Effector memory CD8-positive, alpha-beta T cell (primary cell): ENCODE measurements around the gene CHI3L1.

Experiments
- ATAC-seq: fragments of 150-1000 bp; cut with Tn5 transposase; replicated peaks from 2 replicates; pipeline ENCODE4 v1.10.0; 2021; ENCODE audit warnings: mild to moderate bottlenecking, moderate library complexity
- DNase-seq, 3 experiments: peaks; one replicate each; pipeline ENCODE4 v3.0.0; 2021
- H3K27ac Mint-ChIP-seq, 2 donors: one replicate each; pipeline ENCODE4 v1.8.0; 2022; ENCODE audit warnings: mild to moderate bottlenecking in 2 of 2, mixed read lengths in 2 of 2, moderate library complexity in 2 of 2
- H3K27me3 Mint-ChIP-seq, 2 donors: one replicate each; pipeline ENCODE4 v1.8.0; 2022; ENCODE audit warnings: mixed read lengths in 2 of 2
- H3K36me3 Mint-ChIP-seq: one replicate; pipeline ENCODE4 v1.8.0; 2022; ENCODE audit warnings: mild to moderate bottlenecking, moderate library complexity, mixed read lengths; ENCODE audit not compliant: insufficient read depth
- H3K4me1 Mint-ChIP-seq, 2 donors: one replicate each; pipeline ENCODE4 v1.8.0; 2022; ENCODE audit warnings: low read depth in 2 of 2, mixed read lengths in 2 of 2
- H3K4me3 Mint-ChIP-seq, 2 donors: one replicate each; pipeline ENCODE4 v1.8.0; 2022; ENCODE audit warnings: mild to moderate bottlenecking in 2 of 2, mixed read lengths in 2 of 2, moderate library complexity in 2 of 2
- H3K9me3 Mint-ChIP-seq, 2 donors: one replicate each; pipeline ENCODE4 v1.8.0; 2022; ENCODE audit warnings: mixed read lengths in 2 of 2

CHI3L1 gene

GRCh38 chr1:203215573-203215972 is 29.1 kb upstream of the CHI3L1 start:
- Mint-ChIP-seq H3K27ac (no peak overlapping the region), H3K27me3 (peaks cover 30 to 47% of the 10 kb centered on the region in 2 donors), H3K4me3 (no peak overlapping the region), H3K4me1 (peaks cover 6 to 8% of the 10 kb centered on the region in 2 donors), H3K36me3 (peaks cover 3% of the 10 kb centered on the region), H3K9me3 (no peaks in the 10 kb centered on the region)
- no peak for DNase-seq
- no peak for ATAC-seq

GRCh38 chr1:203214871-203215270 is 28.4 kb upstream of the CHI3L1 start:
- peaks cover 33 to 47% of the 10 kb centered on the region in 2 donors for H3K27me3 Mint-ChIP-seq
- H3K4me3 Mint-ChIP-seq, result no peak overlapping the region
- H3K9me3 Mint-ChIP-seq, result no peaks in the 10 kb centered on the region
- ATAC-seq (no peak), DNase-seq (no peak)
- no peak overlapping the region for H3K27ac Mint-ChIP-seq
- H3K4me1 Mint-ChIP-seq, result peaks cover 6 to 8% of the 10 kb centered on the region in 2 donors
- peaks cover 3% of the 10 kb centered on the region for H3K36me3 Mint-ChIP-seq

- peaks cover 3% of the 10 kb centered on the region for H3K36me3 Mint-ChIP-seq
- DNase-seq (no peak), ATAC-seq (no peak)
- H3K9me3 Mint-ChIP-seq, result no peaks in the 10 kb centered on the region
- no peak overlapping the region for H3K4me3 Mint-ChIP-seq
- H3K27ac Mint-ChIP-seq, result no peak overlapping the region
- peaks cover 6 to 8% of the 10 kb centered on the region in 2 donors for H3K4me1 Mint-ChIP-seq
- H3K27me3 Mint-ChIP-seq, result peaks cover 21 to 33% of the 10 kb centered on the region in 2 donors
These were observed 26.6 kb upstream of the CHI3L1 start for GRCh38 chr1:203213126-203213525.

- DNase-seq (no peak), ATAC-seq (no peak)
- H3K27me3 Mint-ChIP-seq, result peaks cover 20 to 21% of the 10 kb centered on the region in 2 donors
- H3K36me3 Mint-ChIP-seq, result peaks cover 3% of the 10 kb centered on the region
- no peak overlapping the region for H3K4me3 Mint-ChIP-seq
- peaks cover 6 to 8% of the 10 kb centered on the region in 2 donors for H3K4me1 Mint-ChIP-seq
- no peak overlapping the region for H3K27ac Mint-ChIP-seq
- H3K9me3 Mint-ChIP-seq, result no peaks in the 10 kb centered on the region
These were observed 25.3 kb upstream of the CHI3L1 start for GRCh38 chr1:203211812-203212211.

- Mint-ChIP-seq H3K4me3 (no peak overlapping the region), H3K27me3 (peaks cover 11 to 12% of the 10 kb centered on the region in 2 donors), H3K9me3 (no peaks in the 10 kb centered on the region), H3K27ac (no peak overlapping the region), H3K36me3 (peaks cover 3% of the 10 kb centered on the region), H3K4me1 (peaks cover under 1 to 3% of the 10 kb centered on the region in 2 donors)
- ATAC-seq, result no peak
- no peak for DNase-seq
These were observed 24.5 kb upstream of the CHI3L1 start for GRCh38 chr1:203210988-203211387.

- peaks cover 0 to 3% of the 10 kb centered on the region in 2 donors for H3K4me1 Mint-ChIP-seq
These were observed 23.8 kb upstream of the CHI3L1 start for GRCh38 chr1:203210350-203210749.

GRCh38 chr1:203208181-203208580 is 21.7 kb upstream of the CHI3L1 start:
- Mint-ChIP-seq H3K9me3 (no peaks in the 10 kb centered on the region), H3K27me3 (peaks cover 12 to 20% of the 10 kb centered on the region in 2 donors), H3K4me1 (no peaks in the 10 kb centered on the region), H3K36me3 (no peaks in the 10 kb centered on the region), H3K4me3 (no peak overlapping the region), H3K27ac (no peak overlapping the region)
- ATAC-seq, result no peak
- DNase-seq, result no peak

More at GRCh38 chr1:203210350-203210749, 23.8 kb upstream of the CHI3L1 start:
- Mint-ChIP-seq H3K36me3 (peaks cover 3% of the 10 kb centered on the region), H3K9me3 (no peaks in the 10 kb centered on the region), H3K27ac (no peak overlapping the region), H3K27me3 (peaks cover 10 to 12% of the 10 kb centered on the region in 2 donors), H3K4me3 (no peak overlapping the region)
- no peak for DNase-seq
- no peak for ATAC-seq

GRCh38 chr1:203207751-203208150 is 21.2 kb upstream of the CHI3L1 start:
- Mint-ChIP-seq H3K27me3 (peaks cover 12 to 24% of the 10 kb centered on the region in 2 donors), H3K4me1 (no peaks in the 10 kb centered on the region), H3K36me3 (no peaks in the 10 kb centered on the region), H3K27ac (no peak overlapping the region), H3K9me3 (no peaks in the 10 kb centered on the region), H3K4me3 (no peak overlapping the region)
- no peak for ATAC-seq
- no peak for DNase-seq

- peaks cover 26 to 36% of the 10 kb centered on the region in 2 donors for H3K27me3 Mint-ChIP-seq
- no peak overlapping the region for H3K4me3 Mint-ChIP-seq
- no peaks in the 10 kb centered on the region for H3K9me3 Mint-ChIP-seq
- H3K4me1 Mint-ChIP-seq, result no peaks in the 10 kb centered on the region
- no peak overlapping the region for H3K27ac Mint-ChIP-seq
- DNase-seq, result no peak
- no peaks in the 10 kb centered on the region for H3K36me3 Mint-ChIP-seq
- no peak for ATAC-seq
These were observed 19.7 kb upstream of the CHI3L1 start for GRCh38 chr1:203206129-203206687.

GRCh38 chr1:203204756-203205155 is 18.3 kb upstream of the CHI3L1 start:
- H3K27me3 Mint-ChIP-seq, result peaks cover 40 to 44% of the 10 kb centered on the region in 2 donors
- H3K27ac Mint-ChIP-seq, result no peak overlapping the region
- ATAC-seq, result no peak
- H3K9me3 Mint-ChIP-seq, result no peaks in the 10 kb centered on the region
- no peaks in the 10 kb centered on the region for H3K36me3 Mint-ChIP-seq
- no peak overlapping the region for H3K4me3 Mint-ChIP-seq
- DNase-seq, result no peak
- no peaks in the 10 kb centered on the region for H3K4me1 Mint-ChIP-seq

GRCh38 chr1:203202431-203203245 is 16.1 kb upstream of the CHI3L1 start:
- no peak overlapping the region for H3K4me3 Mint-ChIP-seq
- DNase-seq, result no peak
- H3K36me3 Mint-ChIP-seq, result no peaks in the 10 kb centered on the region
- ATAC-seq, result no peak
- no peaks in the 10 kb centered on the region for H3K4me1 Mint-ChIP-seq
- peaks cover 54 to 56% of the 10 kb centered on the region in 2 donors for H3K27me3 Mint-ChIP-seq
- no peak overlapping the region for H3K27ac Mint-ChIP-seq
- no peaks in the 10 kb centered on the region for H3K9me3 Mint-ChIP-seq

GRCh38 chr1:203201516-203202205 is 15.2 kb upstream of the CHI3L1 start:
- peaks cover 59 to 66% of the 10 kb centered on the region in 2 donors for H3K27me3 Mint-ChIP-seq
- H3K27ac Mint-ChIP-seq, result no peak overlapping the region
- H3K36me3 Mint-ChIP-seq, result no peaks in the 10 kb centered on the region
- H3K4me1 Mint-ChIP-seq, result no peaks in the 10 kb centered on the region
- no peak overlapping the region for H3K4me3 Mint-ChIP-seq
- H3K9me3 Mint-ChIP-seq, result no peaks in the 10 kb centered on the region
- no peak for DNase-seq
- no peak for ATAC-seq

GRCh38 chr1:203200916-203201315 is 14.4 kb upstream of the CHI3L1 start:
- no peak overlapping the region for H3K27ac Mint-ChIP-seq
- H3K9me3 Mint-ChIP-seq, result no peaks in the 10 kb centered on the region

More at GRCh38 chr1:203200916-203201315, 14.4 kb upstream of the CHI3L1 start:
- Mint-ChIP-seq H3K36me3 (no peaks in the 10 kb centered on the region), H3K4me1 (no peaks in the 10 kb centered on the region), H3K4me3 (no peak overlapping the region), H3K27me3 (peaks cover 61 to 68% of the 10 kb centered on the region in 2 donors)
- no peak for ATAC-seq
- DNase-seq, result no peak
